SU-DHL-6 (cell line): ENCODE measurements around the gene PKHD1.
"Not testable (repeated sequence)": the region's sequence is repeated elsewhere in the genome, so short reads cannot be mapped to it uniquely, and the experiment has no call there.

ENCODE experiments used
- H2AFZ ChIP-seq: fragments of 200-600 bp; sonication (generic); 2 replicates; pipeline ENCODE4 v1.6.1; 2014; ENCODE audit warnings: low read depth, mild to moderate bottlenecking, moderate library complexity, mixed read lengths, antibody characterized with exemption, low read length; ENCODE audit not compliant: severe bottlenecking
- H3F3A ChIP-seq: fragments of 200-600 bp; shearing (Covaris generic); 2 replicates; pipeline ENCODE4 v1.6.0; 2016; ENCODE audit warnings: antibody characterized with exemption, mild to moderate bottlenecking; ENCODE audit not compliant: insufficient read depth
- H3K27ac ChIP-seq: fragments of 200-600 bp; sonication (generic); 2 replicates; pipeline ENCODE4 v1.5.1; 2016; ENCODE audit warnings: low read depth, mild to moderate bottlenecking, low read length, moderate library complexity, mixed read lengths
- H3K27me3 ChIP-seq: fragments of 200-600 bp; sonication (generic), shearing (Covaris generic); 2 replicates; pipeline ENCODE4 v1.6.0; 2014; ENCODE audit warnings: mild to moderate bottlenecking, low read length
- H3K36me3 ChIP-seq: fragments of 200-600 bp; sonication (generic); 2 replicates; pipeline ENCODE4 v1.6.1; 2014; ENCODE audit warnings: mild to moderate bottlenecking, low read length, mixed read lengths
- H3K4me2 ChIP-seq: fragments of 300-600, 200-600 bp; shearing (Covaris generic), sonication (generic); 2 replicates; pipeline ENCODE4 v1.6.0; 2014; ENCODE audit warnings: low read length, low read depth, mild to moderate bottlenecking; ENCODE audit not compliant: poor library complexity, severe bottlenecking
- H3K4me3 ChIP-seq: fragments of 200-600 bp; sonication (generic); 2 replicates; pipeline ENCODE4 v1.5.1; 2014; ENCODE audit warnings: antibody characterized with exemption, low read length, mild to moderate bottlenecking, mixed read lengths; ENCODE audit not compliant: insufficient read depth, poor library complexity, severe bottlenecking
- H3K79me2 ChIP-seq: fragments of 200-600 bp; sonication (generic); 2 replicates; pipeline ENCODE4 v1.6.1; 2014; ENCODE audit warnings: mild to moderate bottlenecking, low read length, moderate library complexity; ENCODE audit not compliant: insufficient read depth
- H3K9ac ChIP-seq: fragments of 200-600 bp; sonication (generic); 2 replicates; pipeline ENCODE4 v1.7.0; 2014; ENCODE audit warnings: mild to moderate bottlenecking, low read length
- H3K9me2 ChIP-seq: fragments of 200-600 bp; sonication (generic); replicated peaks from 2 replicates; pipeline ENCODE4 v1.6.1; 2014; ENCODE audit warnings: low read length; ENCODE audit not compliant: insufficient read depth
- H3K9me3 ChIP-seq: fragments of 200-600 bp; sonication (generic); 2 replicates; pipeline ENCODE4 v1.6.1; 2014; ENCODE audit warnings: low read length, mixed read lengths; ENCODE audit not compliant: insufficient read depth
- H4K20me1 ChIP-seq: fragments of 200-600 bp; sonication (generic); 2 replicates; pipeline ENCODE4 v1.6.1; 2014; ENCODE audit warnings: low read depth, mild to moderate bottlenecking, antibody characterized with exemption, low read length, moderate library complexity, mixed read lengths
- CTCF ChIP-seq: fragments of 200-600 bp; sonication (generic); IDR thresholded peaks from one replicate; pipeline ENCODE4 v1.5.1; 2017; ENCODE audit warnings: antibody characterized with exemption, mild to moderate bottlenecking, low read length, moderate library complexity; ENCODE audit not compliant: insufficient read depth, poor library complexity, severe bottlenecking
- EZH2phosphoT487 ChIP-seq: fragments of 200-600 bp; sonication (generic), shearing (Covaris generic); conservative IDR thresholded peaks from 2 replicates; pipeline ENCODE4 v1.6.1; 2018; ENCODE audit warnings: mild to moderate bottlenecking, antibody characterized with exemption, low read length, moderate library complexity, mixed read lengths

The PKHD1 gene

GRCh38 chr6:51927450-51927849, 160.0 kb downstream of the PKHD1 start:
- Histone ChIP-seq H3K79me2 (no peaks in the 10 kb centered on the region), H3K9ac (no peak overlapping the region), H3K4me2 (no peak overlapping the region), H3K27me3 (no peaks in the 10 kb centered on the region), H3K9me3 (no peaks in the 10 kb centered on the region), H3K36me3 (no peaks in the 10 kb centered on the region), H3K4me3 (no peak overlapping the region), H3F3A (no peaks in the 10 kb centered on the region), H3K27ac (no peak overlapping the region), H4K20me1 (no peaks in the 10 kb centered on the region), H3K9me2 (no peaks in the 10 kb centered on the region), H2AFZ (no peak overlapping the region)
- TF ChIP-seq CTCF (no peak), EZH2phosphoT487 (no peak)

GRCh38 chr6:51926125-51926524, 161.3 kb downstream of the PKHD1 start:
- Histone ChIP-seq H3F3A (no peaks in the 10 kb centered on the region), H3K4me3 (no peak overlapping the region), H3K36me3 (no peaks in the 10 kb centered on the region), H3K9ac (no peak overlapping the region), H3K27ac (no peak overlapping the region), H4K20me1 (no peaks in the 10 kb centered on the region), H2AFZ (no peak overlapping the region), H3K79me2 (no peaks in the 10 kb centered on the region), H3K27me3 (no peaks in the 10 kb centered on the region), H3K4me2 (no peak overlapping the region), H3K9me3 (no peaks in the 10 kb centered on the region), H3K9me2 (no peaks in the 10 kb centered on the region)
- TF ChIP-seq CTCF, result no peak
- no peak for TF ChIP-seq EZH2phosphoT487

GRCh38 chr6:51922479-51922878, 164.9 kb downstream of the PKHD1 start:
- H3K4me2 ChIP-seq, H3F3A ChIP-seq, H2AFZ ChIP-seq, H3K9me3 ChIP-seq, H3K27me3 ChIP-seq, H3K36me3 ChIP-seq, H3K4me3 ChIP-seq, H3K79me2 ChIP-seq, H3K9ac ChIP-seq, H3K27ac ChIP-seq, H3K9me2 ChIP-seq, H4K20me1 ChIP-seq: not testable (repeated sequence)

GRCh38 chr6:51918347-51918746, 169.1 kb downstream of the PKHD1 start:
- H3K4me2 ChIP-seq, H3K9me3 ChIP-seq, H3K9me2 ChIP-seq, H3K79me2 ChIP-seq, H3K27me3 ChIP-seq, H3K36me3 ChIP-seq, H3F3A ChIP-seq, H4K20me1 ChIP-seq, H3K9ac ChIP-seq, H3K4me3 ChIP-seq, H3K27ac ChIP-seq, H2AFZ ChIP-seq: not testable (repeated sequence)
